GM18909 (cell line): Measurements from ENCODE around the gene PKD2L1.

Experiments used
- ATAC-seq: cut with Tn5 transposase; IDR thresholded peaks from one replicate; pipeline ENCODE4 v1.9.1; 2021; ENCODE audit warnings: mild to moderate bottlenecking; ENCODE audit not compliant: unreplicated experiment, poor library complexity

The PKD2L1 gene

GRCh38 chr10:100356067-100357017 is 26.3 kb upstream of the PKD2L1 start:
- ATAC-seq: no peak

- no peak for ATAC-seq
Observed at GRCh38 chr10:100355086-100355485, 25.1 kb upstream of the PKD2L1 start.

- no peak for ATAC-seq
Observed at GRCh38 chr10:100353770-100354485, 23.9 kb upstream of the PKD2L1 start.

- ATAC-seq: no peak
Observed at GRCh38 chr10:100350914-100351485, 21.0 kb upstream of the PKD2L1 start.

GRCh38 chr10:100349672-100350071 is 19.6 kb upstream of the PKD2L1 start:
- ATAC-seq: no peak

- ATAC-seq: no peak
Observed at GRCh38 chr10:100349087-100349486, 19.1 kb upstream of the PKD2L1 start.

GRCh38 chr10:100348389-100348927 is 18.4 kb upstream of the PKD2L1 start:
- ATAC-seq: no peak

GRCh38 chr10:100347568-100348195 is 17.7 kb upstream of the PKD2L1 start:
- no peak for ATAC-seq

- ATAC-seq: peak; percentile 93
Observed at GRCh38 chr10:100346765-100347567, 16.9 kb upstream of the PKD2L1 start, which contains the start of gene SCD. Gene SCD, plus strand, starts transcription at chr10:100347233. Its CDS starts 272 bp downstream, at chr10:100347505.

GRCh38 chr10:100346351-100346764 is 16.3 kb upstream of the PKD2L1 start:
- ATAC-seq: peak; percentile 47

GRCh38 chr10:100345570-100346330 is 15.7 kb upstream of the PKD2L1 start:
- ATAC-seq: no peak

- no peak for ATAC-seq
Observed at GRCh38 chr10:100344241-100344788, 14.3 kb upstream of the PKD2L1 start.

- ATAC-seq: no peak
Observed at GRCh38 chr10:100342627-100342972, 12.6 kb upstream of the PKD2L1 start.

- ATAC-seq: no peak
Observed at GRCh38 chr10:100341953-100342626, 12.1 kb upstream of the PKD2L1 start.

- no peak for ATAC-seq
Observed at GRCh38 chr10:100340948-100341847, 11.2 kb upstream of the PKD2L1 start.

- no peak for ATAC-seq
Observed at GRCh38 chr10:100339236-100339635, 9.2 kb upstream of the PKD2L1 start.
